GM10847 (cell line): Measurements from ENCODE around the gene RABL3.

Experiments used
- POLR2A ChIP-seq: IDR thresholded peaks from 2 replicates; pipeline ENCODE4 v1.6.1; 2011; ENCODE audit not compliant: insufficient read length; ENCODE audit errors: extremely low read depth

The RABL3 gene

DNA sequence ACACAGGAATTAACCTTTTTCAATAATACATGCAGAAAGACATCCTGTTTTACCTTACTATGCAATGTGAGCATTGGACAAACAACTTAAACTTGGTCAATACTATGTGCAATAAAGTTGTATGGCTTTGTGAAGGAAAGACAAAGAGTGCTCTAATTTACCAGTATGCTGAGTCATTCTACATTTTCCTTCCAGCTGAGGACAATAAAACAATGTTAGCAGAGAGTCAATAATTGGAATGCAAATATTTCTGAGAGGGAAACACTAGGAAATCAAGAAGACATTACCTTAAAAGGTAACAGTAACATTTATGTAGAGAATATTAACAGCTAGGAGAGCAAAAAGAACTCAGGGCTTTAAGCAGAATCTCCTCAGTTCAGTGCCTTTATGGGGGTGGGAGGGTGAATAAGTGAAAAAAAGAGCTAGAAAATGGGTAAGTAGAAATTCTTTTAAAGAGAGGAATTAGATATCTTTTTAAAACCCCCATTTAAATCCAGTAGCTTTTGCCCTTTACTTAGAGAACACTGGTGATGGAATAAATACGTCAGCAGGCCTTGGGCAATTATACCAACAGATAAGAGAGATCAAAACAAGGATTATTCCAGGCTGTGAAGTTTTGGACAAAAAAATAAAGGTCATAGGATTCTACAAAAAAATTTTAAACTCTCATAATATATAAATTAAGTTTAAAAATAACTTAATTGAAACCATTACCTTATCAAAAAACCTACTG lies 48.7 kb downstream of the RABL3 start:
- no peak for TF ChIP-seq POLR2A

DNA sequence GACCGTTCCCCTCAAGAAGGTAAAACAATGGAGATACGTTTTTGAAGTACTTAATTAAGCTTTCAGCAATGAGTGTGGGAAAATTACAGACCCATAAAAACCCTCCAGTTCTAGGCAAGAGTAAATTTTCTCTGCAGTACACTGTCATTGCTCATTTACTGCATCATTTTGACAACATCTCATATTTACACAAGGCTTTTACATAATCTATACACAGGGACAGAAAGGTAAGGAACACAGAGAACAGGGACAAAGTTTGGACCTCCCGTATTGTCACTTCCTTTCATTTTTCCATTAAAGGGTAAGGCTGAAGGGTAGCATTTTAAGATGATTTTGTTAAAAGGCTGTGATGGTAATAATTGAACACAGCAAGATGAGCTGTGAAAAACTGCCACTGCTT lies 52.9 kb downstream of the RABL3 start:
- no peak for TF ChIP-seq POLR2A

DNA sequence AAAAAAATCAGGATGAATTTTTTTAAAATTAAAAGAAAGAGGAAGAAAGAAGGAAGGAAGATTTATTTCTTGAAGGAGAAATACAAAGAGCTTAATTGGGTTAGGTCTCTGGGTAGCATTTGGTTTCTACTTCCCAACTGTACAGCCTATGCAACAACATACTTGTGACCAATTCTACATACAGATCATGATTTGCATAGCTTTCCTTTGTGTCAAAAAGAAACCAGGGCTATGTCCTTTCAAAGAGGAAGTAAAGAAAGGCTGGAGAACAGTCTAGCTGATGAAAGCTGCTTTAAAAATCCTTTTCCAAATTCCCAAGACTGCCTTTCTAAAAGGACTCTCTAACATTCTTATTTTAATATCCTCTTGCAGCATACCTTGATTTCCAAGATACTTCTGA lies 54.2 kb downstream of the RABL3 start:
- TF ChIP-seq POLR2A = no peak

DNA sequence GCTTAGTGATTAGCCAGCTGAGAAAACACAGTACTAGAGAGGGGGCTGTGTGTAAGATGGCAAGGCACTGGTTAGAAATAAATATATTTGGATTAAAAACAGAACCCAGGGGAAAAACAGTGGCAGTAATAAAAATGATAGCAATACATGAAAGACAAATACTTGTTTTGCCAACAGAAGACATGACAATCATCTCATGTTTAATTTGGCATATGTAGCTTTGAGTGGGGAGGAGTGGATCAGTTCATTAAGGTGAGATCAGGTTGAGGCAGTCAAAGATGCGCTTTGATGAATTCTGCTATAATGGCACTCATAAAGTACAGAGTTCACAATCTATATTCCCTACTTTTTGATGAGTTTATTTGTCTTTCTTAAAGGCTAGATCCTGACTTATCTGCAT lies 56.9 kb downstream of the RABL3 start:
- TF ChIP-seq POLR2A = no peak

DNA sequence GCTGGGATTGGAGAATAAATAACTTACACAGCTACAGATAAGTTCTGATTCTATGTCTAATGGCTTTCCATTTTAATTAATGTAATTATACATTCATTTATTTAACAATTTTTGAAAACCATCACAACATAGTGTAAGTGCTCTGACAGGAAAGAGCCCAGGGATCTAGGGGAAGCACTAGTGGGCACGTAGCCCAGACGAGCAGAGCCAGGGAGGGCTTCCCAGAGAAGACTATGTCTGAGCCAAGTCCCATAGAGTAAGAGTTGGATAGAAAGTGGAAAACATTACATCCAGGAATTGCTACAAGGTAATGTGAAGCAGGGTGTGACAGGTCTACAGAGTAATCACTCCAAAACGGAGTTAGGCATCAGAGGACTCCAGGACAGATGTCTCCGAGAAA lies 57.4 kb downstream of the RABL3 start:
- no peak for TF ChIP-seq POLR2A

DNA sequence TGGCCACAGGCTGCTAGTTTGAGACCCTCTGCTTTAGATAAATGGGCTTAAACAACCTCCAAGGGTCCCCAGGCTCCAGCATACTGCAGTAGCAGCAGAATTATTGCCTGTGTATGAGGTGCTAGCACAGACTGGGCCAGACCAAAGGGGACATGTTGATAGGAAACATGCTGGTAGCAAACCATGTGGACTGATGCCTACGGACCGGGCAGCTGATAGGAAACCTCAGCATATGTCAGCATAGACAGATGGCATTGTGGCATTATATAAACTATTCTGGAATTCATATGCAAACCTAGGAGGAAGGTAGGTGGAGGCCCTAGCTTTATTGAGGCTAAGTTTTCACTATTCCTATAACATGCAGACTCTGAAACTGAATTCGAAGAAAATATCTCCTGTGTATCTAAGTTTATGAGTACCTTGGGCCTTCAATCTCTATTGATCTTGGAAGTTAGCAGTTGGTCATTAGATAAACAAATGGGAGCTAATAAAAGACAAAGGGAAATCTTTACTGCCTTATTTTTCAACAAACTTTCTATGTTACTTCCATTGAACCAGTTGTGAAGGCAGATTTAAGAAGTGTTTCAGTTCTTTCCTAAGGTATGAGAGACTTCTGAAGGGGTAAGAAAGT lies 58.5 kb downstream of the RABL3 start:
- TF ChIP-seq POLR2A = no peak

DNA sequence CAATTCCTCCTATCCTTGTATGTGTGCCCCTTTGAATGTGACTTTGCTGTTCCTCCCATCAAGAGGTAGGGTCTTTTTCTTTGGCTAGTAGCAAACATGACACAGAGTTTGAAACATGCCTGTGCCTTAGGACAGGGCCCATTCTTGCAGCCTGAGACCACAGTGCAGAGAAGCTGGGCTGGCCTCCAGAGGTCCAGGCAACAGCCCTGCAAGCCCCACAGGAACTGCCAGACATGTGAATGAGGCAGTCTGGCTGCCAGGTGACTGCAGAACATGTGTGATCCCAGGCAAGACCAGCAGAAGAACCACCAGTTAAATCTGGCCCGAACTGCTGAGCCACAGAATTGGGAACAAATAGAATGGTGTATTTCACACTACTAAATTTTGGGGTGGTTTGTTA lies 59.1 kb downstream of the RABL3 start:
- no peak for TF ChIP-seq POLR2A

DNA sequence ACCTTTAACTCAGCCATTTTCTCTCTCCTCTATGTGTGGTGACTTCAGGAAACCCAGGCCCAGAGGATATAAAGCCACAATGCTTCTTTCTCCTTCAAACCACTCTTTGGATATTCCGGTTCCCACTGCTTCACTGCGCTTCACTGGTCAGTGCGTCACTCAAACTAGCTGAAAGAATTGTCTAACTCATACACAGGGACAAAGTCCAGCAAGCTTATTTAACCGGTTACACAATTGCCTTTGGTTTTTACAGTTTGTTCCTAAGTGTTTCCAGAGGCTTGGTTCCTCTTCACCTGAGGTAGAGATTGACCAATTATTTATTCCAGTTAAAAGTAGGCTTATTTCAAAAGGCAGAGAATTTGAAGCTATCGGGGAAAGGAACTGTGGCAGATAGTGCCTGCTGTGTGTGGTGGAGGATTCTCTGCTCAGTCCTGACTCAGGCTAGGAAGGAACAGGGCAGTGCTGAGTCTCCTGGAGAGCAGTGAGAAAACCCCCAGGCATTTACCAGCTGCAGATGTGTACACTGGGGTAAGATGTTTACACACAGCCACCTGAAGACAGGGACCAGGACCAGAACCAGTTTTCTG lies 60.1 kb downstream of the RABL3 start, which contains the start of gene HGD:
HGD (minus strand) TSS at position 145 of the 587 bp plus-strand sequence; CDS start at position 17, 128 bp downstream.
- no peak for TF ChIP-seq POLR2A

DNA sequence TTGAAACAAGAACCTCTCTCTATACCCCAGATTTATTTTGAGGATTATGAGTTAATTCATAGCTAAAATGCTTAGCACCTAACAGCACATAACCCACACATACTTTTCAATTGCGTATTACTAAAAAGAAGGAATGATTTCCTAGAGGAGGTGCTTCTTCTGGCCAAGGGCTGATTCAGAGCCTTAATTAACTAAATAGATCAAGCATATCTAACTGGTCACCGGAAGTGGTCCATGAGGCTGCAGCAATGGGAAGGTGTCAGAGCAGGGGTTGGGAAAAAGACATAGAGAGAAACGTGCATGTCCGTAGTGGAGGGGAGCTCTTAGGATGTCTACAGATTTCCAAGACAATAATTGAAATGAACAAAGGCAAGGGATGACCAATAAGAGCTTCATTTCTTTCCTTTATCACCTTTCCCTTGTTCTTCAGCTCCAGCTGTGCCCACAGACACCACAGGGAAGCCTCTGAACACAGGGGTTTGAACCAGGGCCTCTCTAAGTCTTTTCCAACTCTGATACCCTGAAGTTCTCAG lies 60.7 kb downstream of the RABL3 start:
- no peak for TF ChIP-seq POLR2A

DNA sequence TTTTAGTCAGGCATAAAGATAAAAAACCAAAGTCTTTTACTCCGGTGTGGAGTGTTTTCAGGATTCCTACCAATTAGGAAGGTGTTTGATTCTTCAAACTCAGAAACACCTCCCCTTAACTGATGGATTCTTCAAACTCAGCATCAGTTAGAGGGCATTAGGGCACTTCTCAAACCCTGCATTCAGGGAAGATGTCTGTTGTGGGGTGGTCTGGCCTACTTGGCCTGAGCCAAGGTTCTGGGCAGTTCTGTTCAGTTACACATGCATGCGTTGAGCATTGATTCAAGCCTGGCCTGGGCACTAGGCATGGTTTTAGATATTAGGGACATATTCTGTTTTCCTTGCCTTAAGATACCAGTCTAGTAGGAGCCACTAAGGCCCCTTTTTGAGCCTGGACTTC lies 61.3 kb downstream of the RABL3 start:
- no peak for TF ChIP-seq POLR2A

DNA sequence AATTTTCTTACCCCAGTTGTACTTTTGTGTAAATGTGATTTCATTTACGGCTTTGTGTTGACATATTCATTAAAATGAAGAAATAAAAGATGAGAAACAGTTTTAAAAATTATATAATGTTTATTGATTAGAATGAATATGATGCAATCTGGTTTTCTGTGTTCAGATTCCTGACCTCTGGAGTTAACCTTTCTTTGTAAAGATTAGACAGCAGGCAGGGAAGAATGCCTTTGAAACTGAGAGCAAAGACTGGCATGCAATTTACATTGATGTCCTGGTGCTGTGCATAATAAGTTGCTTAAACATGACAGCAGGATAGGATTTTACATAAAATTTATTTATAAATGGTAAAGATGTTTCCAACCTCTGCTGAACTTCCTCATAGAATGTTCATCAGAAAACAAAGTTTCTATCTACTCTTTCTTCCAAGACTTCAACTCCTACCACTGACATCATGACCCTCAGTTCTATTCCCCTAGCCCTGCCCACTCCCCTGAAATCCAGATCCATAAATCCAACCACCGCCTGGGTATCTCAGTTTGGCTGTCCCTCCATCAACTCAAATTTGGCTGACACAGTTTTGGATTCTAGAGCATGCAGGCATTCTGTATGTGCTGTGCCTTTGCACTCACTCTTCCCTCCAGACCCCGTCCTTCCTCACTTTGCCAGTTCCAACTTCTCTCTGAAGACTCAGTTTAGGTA lies 62.0 kb downstream of the RABL3 start:
- no peak for TF ChIP-seq POLR2A

DNA sequence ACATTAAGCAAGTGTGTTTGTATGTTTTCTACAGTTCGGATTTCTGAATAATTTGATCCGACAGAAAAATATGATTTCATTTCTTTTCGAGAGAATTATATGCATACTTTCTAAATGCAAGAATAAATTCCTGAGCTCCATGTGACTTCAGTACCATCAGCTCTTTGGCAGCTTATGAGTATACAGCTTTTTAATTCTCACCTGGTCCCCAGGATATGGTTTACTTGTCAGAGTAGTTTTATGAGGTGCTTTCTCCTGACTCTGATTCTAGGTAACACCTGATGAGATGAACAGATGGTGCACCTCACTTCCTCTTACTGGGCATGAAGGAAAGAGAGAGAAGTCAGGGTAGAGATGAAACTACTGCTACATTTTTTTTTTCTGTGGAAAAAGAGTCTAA lies 63.3 kb downstream of the RABL3 start:
- TF ChIP-seq POLR2A = no peak

DNA sequence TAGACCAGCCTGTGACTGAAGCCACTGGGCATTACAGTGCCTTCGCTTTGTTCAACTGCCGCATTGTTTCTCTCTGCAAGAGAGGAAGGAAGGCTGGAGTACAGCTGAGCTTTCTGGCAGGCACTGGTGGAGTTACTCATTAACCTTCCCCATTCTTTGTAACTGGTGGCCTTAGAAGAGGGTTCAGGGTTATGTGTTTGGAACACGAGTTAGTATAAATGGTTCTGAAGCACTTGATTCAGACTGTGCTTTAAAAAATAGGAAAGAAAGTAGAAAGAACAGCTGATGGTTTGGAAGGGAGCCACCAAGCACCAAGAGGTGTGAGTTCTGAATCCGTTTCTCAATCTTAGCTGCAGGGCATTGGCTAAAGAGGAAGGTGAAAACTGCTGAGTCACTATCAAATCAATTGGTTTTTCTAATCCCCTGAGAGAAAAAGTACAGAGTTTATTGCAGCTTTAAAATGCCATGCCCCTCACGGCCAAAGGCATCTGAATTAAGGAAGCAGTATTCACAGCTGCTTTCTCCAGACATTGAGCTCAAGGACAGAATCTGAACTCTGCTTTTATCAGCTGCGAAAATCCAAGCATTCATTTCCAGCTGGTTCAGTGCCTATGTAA lies 63.9 kb downstream of the RABL3 start:
- no peak for TF ChIP-seq POLR2A

DNA sequence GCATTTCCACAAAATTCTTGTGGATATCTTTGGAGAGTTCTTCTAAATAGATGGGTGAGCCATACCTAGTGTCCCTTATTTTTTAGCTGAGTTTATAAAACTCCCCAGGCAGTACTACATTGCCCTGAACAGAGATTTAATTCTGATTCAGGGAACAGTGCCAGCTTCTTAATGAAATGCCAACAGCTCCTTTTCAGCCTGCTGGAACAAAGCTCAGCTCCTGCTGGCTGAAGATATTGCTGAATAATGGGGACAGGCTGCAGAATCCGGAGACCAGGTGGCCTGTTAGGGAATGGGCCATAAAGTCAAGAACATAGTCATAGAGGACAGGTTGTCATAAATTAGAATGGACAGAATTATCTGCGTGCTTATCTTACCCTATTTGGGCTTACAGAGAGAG lies 69.2 kb downstream of the RABL3 start:
- TF ChIP-seq POLR2A = no peak

DNA sequence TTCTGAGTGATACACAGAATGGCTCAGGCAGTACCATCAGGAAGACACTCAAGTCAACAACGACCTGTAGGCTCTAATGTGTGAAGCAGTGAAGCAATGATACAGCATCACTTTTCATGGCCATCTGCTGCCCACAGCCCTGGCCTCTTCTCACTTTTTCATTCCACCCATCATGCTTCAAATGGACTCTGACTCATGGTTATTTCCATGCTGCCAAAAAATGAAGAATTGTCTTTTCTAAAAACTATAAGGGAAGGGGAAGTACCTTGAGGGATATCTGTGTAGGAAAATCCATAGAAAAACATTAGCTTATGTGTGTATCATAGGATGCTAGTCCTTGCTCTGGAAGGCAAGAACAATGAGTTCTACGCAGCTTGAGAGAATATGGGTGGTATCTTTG lies 71.7 kb downstream of the RABL3 start:
- no peak for TF ChIP-seq POLR2A
